SH-SY5Y (cell line): ENCODE data around the gene CHST9.

ENCODE experiments used
- GATA2 ChIP-seq: IDR thresholded peaks from 2 replicates; pipeline ENCODE4 v1.6.1; 2011; ENCODE audit warnings: mild to moderate bottlenecking, low read depth, low read length
- GATA3 ChIP-seq: IDR thresholded peaks from 2 replicates; pipeline ENCODE4 v1.6.1; 2011; ENCODE audit warnings: low read depth, mild to moderate bottlenecking, low read length, moderate library complexity

DNA sequence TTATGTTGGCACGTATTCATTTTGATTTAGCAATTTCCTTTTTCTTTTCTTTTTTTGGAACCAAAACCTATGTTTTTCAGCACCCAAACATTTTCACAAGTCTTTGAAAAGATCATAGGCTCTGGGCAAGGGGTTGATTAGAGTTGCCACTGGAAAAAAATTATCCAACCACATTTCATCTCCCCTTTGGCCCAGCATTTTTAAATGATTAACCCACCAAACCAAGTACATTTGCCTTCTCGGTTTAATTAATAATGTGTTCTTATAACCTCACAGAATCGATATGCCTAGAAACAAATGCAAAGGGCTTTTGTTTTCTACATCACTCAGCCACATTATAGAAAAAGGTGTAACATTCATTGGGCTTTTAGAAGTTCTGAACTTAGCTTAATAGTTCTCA lies 66.1 kb downstream of the CHST9 start:
- TF ChIP-seq GATA2 (no peak), GATA3 (no peak)
